ENCODE data around the gene SYT9.

Gene SYT9

GRCh38 chr11:7251836-7252682 lies at the start of gene SYT9:
Gene SYT9 (plus strand): TSS chr11:7251904. CDS start chr11:7252187, 283 bp downstream.
- H3K9me3 ChIP-seq (ENCODE audit: control insufficient read depth, insufficient read depth, low read length): no peaks in the 10 kb centered on the region
- H3K4me3 ChIP-seq (ENCODE audit: low read depth, low read length): peak within 1 kb of the TSS; percentile 86
- H3K36me3 ChIP-seq (ENCODE audit: control insufficient read depth, insufficient read depth, low read length): no peaks in the 10 kb centered on the region
- H3K27me3 ChIP-seq (ENCODE audit: control insufficient read depth, insufficient read depth, low read length): peaks cover 51% of the 10 kb centered on the region
- H3K4me1 ChIP-seq (ENCODE audit: control insufficient read depth, insufficient read depth, low read length): peaks cover 11% of the 10 kb centered on the region
- peak within 1 kb of the TSS; percentile 76 for H3K9ac ChIP-seq (ENCODE audit: low read depth, low read length)

DNA sequence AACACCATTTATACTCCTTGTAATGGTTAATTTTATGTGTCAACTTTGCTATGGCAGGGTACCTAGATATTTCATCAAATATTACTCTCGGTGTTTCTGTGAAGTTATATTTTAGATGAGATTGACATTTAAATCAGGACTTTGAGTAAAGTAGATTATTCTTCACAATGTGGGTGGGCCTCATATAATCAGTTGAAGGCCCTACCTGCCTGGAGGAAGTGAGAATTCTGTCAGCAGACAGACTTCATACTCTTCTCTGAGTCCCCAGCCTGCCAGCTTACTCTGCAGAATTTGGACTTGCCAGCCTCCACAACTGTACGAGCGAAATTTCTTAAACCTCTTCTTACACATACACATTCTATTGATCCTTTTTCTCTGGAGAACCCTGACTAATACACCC lies 49.3 kb upstream of the SYT9 start:
- H3K27me3 ChIP-seq (ENCODE audit: control insufficient read depth, insufficient read depth, low read length): no peaks in the 10 kb centered on the region
- H3K4me3 ChIP-seq (ENCODE audit: low read depth, low read length): no peak overlapping the region
- H3K36me3 ChIP-seq (ENCODE audit: control insufficient read depth, insufficient read depth, low read length): no peaks in the 10 kb centered on the region
- H3K4me1 ChIP-seq (ENCODE audit: control insufficient read depth, insufficient read depth, low read length): no peaks in the 10 kb centered on the region
- no peak overlapping the region for H3K9ac ChIP-seq (ENCODE audit: low read depth, low read length)
- H3K9me3 ChIP-seq (ENCODE audit: control insufficient read depth, insufficient read depth, low read length): no peaks in the 10 kb centered on the region

DNA sequence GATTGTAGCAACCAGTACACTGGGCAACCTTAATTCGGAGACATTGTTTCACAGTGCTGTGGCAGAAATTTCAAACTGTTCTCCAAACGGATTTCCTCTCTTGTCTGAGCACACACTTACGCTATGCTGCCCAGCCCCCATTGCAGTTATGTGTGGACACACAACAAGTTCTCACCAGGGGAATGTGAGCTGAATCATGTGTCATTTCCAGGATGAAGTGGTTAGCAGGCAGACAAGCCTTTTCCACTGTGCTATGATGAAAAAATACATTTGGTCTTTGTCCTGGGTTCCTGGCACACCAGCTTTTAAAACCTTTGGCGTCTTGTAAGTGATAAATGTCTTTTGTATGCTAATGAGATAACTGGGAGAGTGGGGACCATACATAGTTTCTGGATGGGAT lies 46.9 kb upstream of the SYT9 start:
- H3K4me3 ChIP-seq (ENCODE audit: low read depth, low read length): no peak overlapping the region
- H3K9ac ChIP-seq (ENCODE audit: low read depth, low read length): no peak overlapping the region
- H3K36me3 ChIP-seq (ENCODE audit: control insufficient read depth, insufficient read depth, low read length): no peaks in the 10 kb centered on the region
- H3K4me1 ChIP-seq (ENCODE audit: control insufficient read depth, insufficient read depth, low read length): no peaks in the 10 kb centered on the region
- H3K27me3 ChIP-seq (ENCODE audit: control insufficient read depth, insufficient read depth, low read length): no peaks in the 10 kb centered on the region
- no peaks in the 10 kb centered on the region for H3K9me3 ChIP-seq (ENCODE audit: control insufficient read depth, insufficient read depth, low read length)

DNA sequence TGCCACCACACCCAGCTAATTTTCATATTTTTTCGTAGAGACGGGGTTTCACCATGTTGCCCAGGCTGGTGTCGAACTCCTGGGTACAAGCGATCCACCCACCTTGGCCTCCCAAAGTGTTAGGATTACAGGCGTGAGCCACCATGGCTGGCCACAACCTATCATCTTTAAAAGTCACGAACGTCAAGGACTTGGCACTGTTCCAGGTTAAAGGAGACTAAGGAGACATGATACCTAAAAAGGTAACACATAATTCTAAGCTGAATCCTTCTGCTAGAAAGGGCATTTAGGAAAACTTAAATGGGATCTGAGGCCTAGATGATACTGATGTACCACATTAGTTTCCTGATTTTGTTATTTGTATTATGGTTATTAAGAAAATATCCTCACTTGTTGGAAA lies 43.3 kb upstream of the SYT9 start:
- no peaks in the 10 kb centered on the region for H3K9me3 ChIP-seq (ENCODE audit: control insufficient read depth, insufficient read depth, low read length)
- H3K9ac ChIP-seq (ENCODE audit: low read depth, low read length): no peak overlapping the region
- H3K4me3 ChIP-seq (ENCODE audit: low read depth, low read length): no peak overlapping the region
- H3K36me3 ChIP-seq (ENCODE audit: control insufficient read depth, insufficient read depth, low read length): no peaks in the 10 kb centered on the region
- H3K27me3 ChIP-seq (ENCODE audit: control insufficient read depth, insufficient read depth, low read length): no peaks in the 10 kb centered on the region
- H3K4me1 ChIP-seq (ENCODE audit: control insufficient read depth, insufficient read depth, low read length): no peaks in the 10 kb centered on the region

DNA sequence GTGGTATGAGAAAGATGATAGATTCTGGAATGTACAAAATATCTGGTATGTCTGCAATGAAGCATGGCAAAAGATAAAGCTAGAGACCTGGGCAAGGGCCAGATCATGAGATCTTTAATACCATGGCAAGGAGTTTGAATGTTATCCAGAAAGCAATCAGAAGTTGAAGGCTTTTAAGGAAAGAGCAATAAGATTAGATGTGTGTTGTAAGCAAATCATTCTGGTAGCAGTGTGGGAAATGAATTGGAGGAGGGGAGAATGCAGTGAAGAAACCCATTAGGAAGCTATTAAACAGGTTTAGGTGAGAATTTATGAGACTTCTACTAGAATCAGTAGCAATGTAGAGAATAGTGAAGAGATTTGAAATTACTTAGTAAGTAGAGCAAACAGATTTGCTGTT lies 32.2 kb upstream of the SYT9 start:
- Histone ChIP-seq H3K9ac (ENCODE audit: low read depth, low read length) (no peak overlapping the region), H3K27me3 (ENCODE audit: control insufficient read depth, insufficient read depth, low read length) (no peaks in the 10 kb centered on the region), H3K4me3 (ENCODE audit: low read depth, low read length) (no peak overlapping the region), H3K4me1 (ENCODE audit: control insufficient read depth, insufficient read depth, low read length) (peaks cover 3% of the 10 kb centered on the region), H3K9me3 (ENCODE audit: control insufficient read depth, insufficient read depth, low read length) (no peaks in the 10 kb centered on the region), H3K36me3 (ENCODE audit: control insufficient read depth, insufficient read depth, low read length) (no peaks in the 10 kb centered on the region)

- H3K9ac ChIP-seq (ENCODE audit: low read depth, low read length): no peak overlapping the region
- no peaks in the 10 kb centered on the region for H3K27me3 ChIP-seq (ENCODE audit: control insufficient read depth, insufficient read depth, low read length)
- H3K4me1 ChIP-seq (ENCODE audit: control insufficient read depth, insufficient read depth, low read length): peaks cover 3% of the 10 kb centered on the region
- no peak overlapping the region for H3K4me3 ChIP-seq (ENCODE audit: low read depth, low read length)
- no peaks in the 10 kb centered on the region for H3K9me3 ChIP-seq (ENCODE audit: control insufficient read depth, insufficient read depth, low read length)
- no peaks in the 10 kb centered on the region for H3K36me3 ChIP-seq (ENCODE audit: control insufficient read depth, insufficient read depth, low read length)
These were observed 31.1 kb upstream of the SYT9 start for GRCh38 chr11:7220636-7221035.

- peaks cover 1% of the 10 kb centered on the region for H3K4me1 ChIP-seq (ENCODE audit: control insufficient read depth, insufficient read depth, low read length)
- H3K9me3 ChIP-seq (ENCODE audit: control insufficient read depth, insufficient read depth, low read length): no peaks in the 10 kb centered on the region
- no peak overlapping the region for H3K4me3 ChIP-seq (ENCODE audit: low read depth, low read length)
- H3K9ac ChIP-seq (ENCODE audit: low read depth, low read length): no peak overlapping the region
- no peaks in the 10 kb centered on the region for H3K36me3 ChIP-seq (ENCODE audit: control insufficient read depth, insufficient read depth, low read length)
- H3K27me3 ChIP-seq (ENCODE audit: control insufficient read depth, insufficient read depth, low read length): no peaks in the 10 kb centered on the region
These were observed 29.1 kb upstream of the SYT9 start for GRCh38 chr11:7222619-7223018.

DNA sequence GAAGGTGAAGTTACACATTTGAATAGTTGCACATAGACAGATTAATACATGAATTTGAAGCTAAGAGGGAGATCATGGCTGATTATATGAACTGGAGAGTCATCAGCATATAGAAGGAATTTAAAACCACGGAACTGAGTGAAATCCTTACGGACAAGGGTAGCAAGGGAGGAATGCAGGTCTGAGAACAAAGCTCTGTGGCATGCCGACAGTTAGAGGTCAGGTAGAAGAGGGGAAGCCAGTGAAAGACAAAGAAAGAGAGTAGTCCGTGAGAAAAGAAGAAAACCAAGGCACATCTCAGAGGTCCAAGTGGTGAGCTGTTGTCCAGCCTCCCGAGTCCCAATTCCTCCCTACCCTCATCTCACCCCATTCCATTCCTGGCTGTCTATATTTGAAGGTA lies 11.8 kb upstream of the SYT9 start:
- H3K27me3 ChIP-seq (ENCODE audit: control insufficient read depth, insufficient read depth, low read length): peaks cover 6% of the 10 kb centered on the region
- no peak overlapping the region for H3K9ac ChIP-seq (ENCODE audit: low read depth, low read length)
- H3K4me3 ChIP-seq (ENCODE audit: low read depth, low read length): no peak overlapping the region
- H3K9me3 ChIP-seq (ENCODE audit: control insufficient read depth, insufficient read depth, low read length): no peaks in the 10 kb centered on the region
- peaks cover 8% of the 10 kb centered on the region for H3K4me1 ChIP-seq (ENCODE audit: control insufficient read depth, insufficient read depth, low read length)
- H3K36me3 ChIP-seq (ENCODE audit: control insufficient read depth, insufficient read depth, low read length): no peaks in the 10 kb centered on the region

DNA sequence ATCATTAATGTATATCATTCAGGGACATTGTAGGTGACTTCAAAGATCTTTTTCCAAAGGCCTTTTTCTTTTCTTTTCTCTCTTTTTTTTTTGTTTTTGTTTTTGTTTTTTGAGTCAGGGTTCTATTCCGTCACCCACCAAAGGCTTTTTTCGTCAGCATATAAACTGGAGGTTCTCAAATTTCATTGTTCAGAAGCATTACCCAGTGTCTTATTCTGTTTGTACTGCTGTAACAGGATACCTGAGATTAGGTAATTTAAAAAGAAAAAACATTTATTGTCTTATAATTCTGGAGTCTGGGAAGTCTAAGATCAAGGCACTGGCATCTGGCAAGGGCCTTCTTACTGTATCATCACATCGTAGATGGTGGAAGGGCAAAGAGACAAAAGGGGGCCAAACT lies 6.4 kb upstream of the SYT9 start:
- peaks cover 2% of the 10 kb centered on the region for H3K4me1 ChIP-seq (ENCODE audit: control insufficient read depth, insufficient read depth, low read length)
- peaks cover 17% of the 10 kb centered on the region for H3K27me3 ChIP-seq (ENCODE audit: control insufficient read depth, insufficient read depth, low read length)
- H3K9me3 ChIP-seq (ENCODE audit: control insufficient read depth, insufficient read depth, low read length): no peaks in the 10 kb centered on the region
- no peak overlapping the region for H3K9ac ChIP-seq (ENCODE audit: low read depth, low read length)
- H3K36me3 ChIP-seq (ENCODE audit: control insufficient read depth, insufficient read depth, low read length): no peaks in the 10 kb centered on the region
- no peak overlapping the region for H3K4me3 ChIP-seq (ENCODE audit: low read depth, low read length)

GRCh38 chr11:7246179-7246578 lies 5.5 kb upstream of the SYT9 start:
- Histone ChIP-seq H3K36me3 (ENCODE audit: control insufficient read depth, insufficient read depth, low read length) (no peaks in the 10 kb centered on the region), H3K9me3 (ENCODE audit: control insufficient read depth, insufficient read depth, low read length) (no peaks in the 10 kb centered on the region), H3K27me3 (ENCODE audit: control insufficient read depth, insufficient read depth, low read length) (peaks cover 26% of the 10 kb centered on the region), H3K4me3 (ENCODE audit: low read depth, low read length) (no peak overlapping the region), H3K9ac (ENCODE audit: low read depth, low read length) (no peak overlapping the region), H3K4me1 (ENCODE audit: control insufficient read depth, insufficient read depth, low read length) (no peaks in the 10 kb centered on the region)

DNA sequence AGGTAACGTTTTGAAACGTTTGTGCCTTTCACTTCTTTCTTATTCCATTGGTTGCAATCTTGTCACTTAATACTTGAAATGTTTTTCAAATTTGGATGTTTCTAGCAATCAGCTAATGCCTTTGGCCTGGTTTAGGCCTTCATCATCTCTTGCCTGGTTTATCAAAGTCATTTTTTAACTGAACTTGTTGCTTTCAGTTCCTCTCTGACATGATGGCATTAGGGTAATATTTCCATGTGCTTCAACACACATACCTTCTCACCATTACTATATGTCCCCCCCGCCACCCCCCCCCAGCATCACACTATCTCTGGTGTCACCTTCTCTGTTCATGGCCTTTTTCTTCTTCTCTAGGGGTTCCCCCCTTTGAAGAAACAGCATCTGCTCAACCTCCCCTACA lies 1.5 kb upstream of the SYT9 start:
- H3K9me3 ChIP-seq (ENCODE audit: control insufficient read depth, insufficient read depth, low read length): no peaks in the 10 kb centered on the region
- H3K27me3 ChIP-seq (ENCODE audit: control insufficient read depth, insufficient read depth, low read length): peaks cover 49% of the 10 kb centered on the region
- H3K4me1 ChIP-seq (ENCODE audit: control insufficient read depth, insufficient read depth, low read length): peaks cover 11% of the 10 kb centered on the region
- no peak overlapping the region for H3K9ac ChIP-seq (ENCODE audit: low read depth, low read length)
- H3K36me3 ChIP-seq (ENCODE audit: control insufficient read depth, insufficient read depth, low read length): no peaks in the 10 kb centered on the region
- H3K4me3 ChIP-seq (ENCODE audit: low read depth, low read length): no peak overlapping the region

DNA sequence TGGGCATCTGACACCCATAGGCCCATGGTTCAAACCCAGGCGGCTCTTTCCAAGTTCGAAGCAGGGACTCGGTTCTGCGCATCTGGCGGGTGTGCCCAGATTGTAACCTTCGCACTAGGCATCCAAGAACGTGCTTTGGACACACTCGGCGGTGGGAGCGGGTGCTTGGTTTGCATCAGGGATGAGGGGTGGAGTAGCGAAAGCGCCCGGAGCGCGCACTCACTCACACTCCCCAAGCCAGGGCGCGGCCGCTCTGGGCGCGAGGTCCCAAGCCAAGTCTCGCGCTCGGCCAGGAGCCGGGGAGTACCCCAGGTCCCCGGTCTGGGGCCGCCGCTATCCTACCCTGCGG lies 243 bp upstream of the SYT9 start:
- no peaks in the 10 kb centered on the region for H3K36me3 ChIP-seq (ENCODE audit: control insufficient read depth, insufficient read depth, low read length)
- peaks cover 51% of the 10 kb centered on the region for H3K27me3 ChIP-seq (ENCODE audit: control insufficient read depth, insufficient read depth, low read length)
- no peaks in the 10 kb centered on the region for H3K9me3 ChIP-seq (ENCODE audit: control insufficient read depth, insufficient read depth, low read length)
- H3K4me3 ChIP-seq (ENCODE audit: low read depth, low read length): peak overlapping the region; percentile 86
- H3K4me1 ChIP-seq (ENCODE audit: control insufficient read depth, insufficient read depth, low read length): peaks cover 11% of the 10 kb centered on the region
- H3K9ac ChIP-seq (ENCODE audit: low read depth, low read length): peak overlapping the region; percentile 65
